GM18498 (cell line): Measurements from ENCODE around the gene PLCB1.

Experiments
- ATAC-seq: cut with Tn5 transposase; IDR thresholded peaks from one replicate; pipeline ENCODE4 v1.9.1; 2021; ENCODE audit warnings: mild to moderate bottlenecking, moderate library complexity; ENCODE audit not compliant: unreplicated experiment

Gene PLCB1

GRCh38 chr20:8128291-8129060 is 3.6 kb upstream of the PLCB1 start:
- no peak for ATAC-seq

GRCh38 chr20:8129211-8129976 is 2.7 kb upstream of the PLCB1 start:
- ATAC-seq, result no peak

- no peak for ATAC-seq
Observed at GRCh38 chr20:8130840-8131526, 1.1 kb upstream of the PLCB1 start.

GRCh38 chr20:8132484-8133309 is 631 bp downstream of the PLCB1 start:
- ATAC-seq, result peak; percentile 2

- no peak for ATAC-seq
Observed at GRCh38 chr20:8133310-8133768, 1.3 kb downstream of the PLCB1 start.

GRCh38 chr20:8133851-8134451 is 1.9 kb downstream of the PLCB1 start:
- ATAC-seq, result no peak

GRCh38 chr20:8139899-8140298 is 7.8 kb downstream of the PLCB1 start:
- no peak for ATAC-seq

- ATAC-seq, result no peak
Observed at GRCh38 chr20:8143474-8143873, 11.4 kb downstream of the PLCB1 start.

- no peak for ATAC-seq
Observed at GRCh38 chr20:8144282-8145245, 12.5 kb downstream of the PLCB1 start.

GRCh38 chr20:8145246-8146168 is 13.4 kb downstream of the PLCB1 start:
- no peak for ATAC-seq

- no peak for ATAC-seq
Observed at GRCh38 chr20:8147476-8147875, 15.4 kb downstream of the PLCB1 start.

GRCh38 chr20:8148501-8148900 is 16.4 kb downstream of the PLCB1 start:
- no peak for ATAC-seq

- ATAC-seq, result no peak
Observed at GRCh38 chr20:8150591-8150990, 18.5 kb downstream of the PLCB1 start.

- ATAC-seq, result no peak
Observed at GRCh38 chr20:8151372-8151771, 19.3 kb downstream of the PLCB1 start.

GRCh38 chr20:8152183-8152582 is 20.1 kb downstream of the PLCB1 start:
- no peak for ATAC-seq

GRCh38 chr20:8152847-8153246 is 20.8 kb downstream of the PLCB1 start:
- no peak for ATAC-seq

GRCh38 chr20:8153281-8153908 is 21.3 kb downstream of the PLCB1 start:
- ATAC-seq, result peak; percentile 67

- no peak for ATAC-seq
Observed at GRCh38 chr20:8154638-8155037, 22.6 kb downstream of the PLCB1 start.
